Liver (tissue), 9 donors: Measurements from ENCODE around the gene PEX6. TPM values are rescaled to one million over a fixed set of nuclear protein-coding genes. Genes with fewer than 3 reads are reported as not detected.

Source experiments
- DNase-seq: peaks from one replicate; pipeline ENCODE4 v3.0.0-alpha.2; 2017; ENCODE audit warnings: low spot score
- H3K27ac ChIP-seq, 2 donors: one replicate each; pipeline ENCODE4 v1.7.0; 2013; ENCODE audit warnings: inconsistent platforms in 2 of 2, low read length in 2 of 2, control low read depth in 1 of 2, low read depth in 1 of 2, mild to moderate bottlenecking in 1 of 2
- H3K27me3 ChIP-seq, 4 donors: one replicate each; pipeline versions ENCODE4 v1.6.1 to v1.7.0; 2013; ENCODE audit warnings: low read length in 3 of 4, inconsistent platforms in 1 of 4, mild to moderate bottlenecking in 1 of 4, moderate library complexity in 1 of 4; ENCODE audit not compliant: control insufficient read depth in 4 of 4, insufficient read depth in 4 of 4
- H3K36me3 ChIP-seq, 4 donors: one replicate each; pipeline versions ENCODE4 v1.6.1 to v1.7.0; 2013; ENCODE audit warnings: low read length in 3 of 4, mild to moderate bottlenecking in 3 of 4, low read depth in 1 of 4, moderate library complexity in 1 of 4; ENCODE audit not compliant: control insufficient read depth in 4 of 4, insufficient read depth in 3 of 4
- H3K4me1 ChIP-seq, 4 donors: one replicate each; pipeline versions ENCODE4 v1.6.1 to v1.7.0; 2013; ENCODE audit warnings: low read length in 3 of 4, mild to moderate bottlenecking in 3 of 4, moderate library complexity in 1 of 4; ENCODE audit not compliant: control insufficient read depth in 4 of 4, insufficient read depth in 4 of 4
- H3K4me3 ChIP-seq, 3 donors: one replicate each; pipeline versions ENCODE4 v1.6.1 to v1.7.0; 2013; ENCODE audit warnings: low read length in 3 of 3, control low read depth in 1 of 3, low read depth in 1 of 3, mild to moderate bottlenecking in 1 of 3
- H3K9ac ChIP-seq, 2 donors: one replicate each; pipeline ENCODE4 v1.7.0; 2013; ENCODE audit warnings: low read length in 2 of 2, mild to moderate bottlenecking in 2 of 2, moderate library complexity in 2 of 2, control low read depth in 1 of 2, low read depth in 1 of 2
- H3K9me3 ChIP-seq, 4 donors: one replicate each; pipeline versions ENCODE4 v1.6.1 to v1.7.0; 2013; ENCODE audit warnings: low read length in 3 of 4; ENCODE audit not compliant: control insufficient read depth in 4 of 4
- ATF3 ChIP-seq: IDR thresholded peaks from 2 replicates; pipeline ENCODE4 v1.6.1; 2016; ENCODE audit warnings: antibody characterized with exemption
- EGR1 ChIP-seq, 2 donors: IDR thresholded peaks; 2 replicates each; pipeline ENCODE4 v1.6.1; 2016 to 2018; ENCODE audit warnings: antibody characterized with exemption in 2 of 2, low read depth in 2 of 2
- FOXA2 ChIP-seq: IDR thresholded peaks from 2 replicates; pipeline ENCODE4 v1.6.1; 2016; ENCODE audit warnings: antibody characterized with exemption
- GABPA ChIP-seq, 2 donors: IDR thresholded peaks in 1 of 2; conservative IDR thresholded peaks in 1 of 2; 2 replicates each; pipeline ENCODE4 v1.6.1; 2016; ENCODE audit warnings: antibody characterized with exemption in 2 of 2, mild to moderate bottlenecking in 1 of 2, moderate library complexity in 1 of 2
- HNF4A ChIP-seq, 2 donors: conservative IDR thresholded peaks; 2 replicates each; pipeline ENCODE4 v1.6.1; 2016; ENCODE audit warnings: antibody characterized with exemption in 2 of 2, mild to moderate bottlenecking in 2 of 2
- HNF4G ChIP-seq: IDR thresholded peaks from 2 replicates; pipeline ENCODE4 v1.6.1; 2016; ENCODE audit warnings: antibody characterized with exemption
- JUND ChIP-seq, 2 donors: IDR thresholded peaks; 2 replicates each; pipeline ENCODE4 v1.6.1; 2016; ENCODE audit warnings: antibody characterized with exemption in 2 of 2
- REST ChIP-seq: IDR thresholded peaks from 2 replicates; pipeline ENCODE4 v1.6.1; 2016; ENCODE audit warnings: antibody characterized with exemption, mild to moderate bottlenecking
- RXRA ChIP-seq, 2 donors: IDR thresholded peaks; 2 replicates each; pipeline ENCODE4 v1.6.1; 2017 to 2018; ENCODE audit warnings: antibody characterized with exemption in 2 of 2, mild to moderate bottlenecking in 1 of 2
- SP1 ChIP-seq: IDR thresholded peaks from 2 replicates; pipeline ENCODE4 v1.6.1; 2018; ENCODE audit warnings: antibody characterized with exemption, mild to moderate bottlenecking
- TAF1 ChIP-seq: conservative IDR thresholded peaks from 2 replicates; pipeline ENCODE4 v1.6.1; 2016; ENCODE audit warnings: antibody characterized with exemption, mild to moderate bottlenecking
- YY1 ChIP-seq: IDR thresholded peaks from 2 replicates; pipeline ENCODE4 v1.6.1; 2016; ENCODE audit warnings: antibody characterized with exemption, mild to moderate bottlenecking
- ZBTB33 ChIP-seq: IDR thresholded peaks from 2 replicates; pipeline ENCODE4 v1.6.1; 2016; ENCODE audit warnings: antibody characterized with exemption
- WGBS: extraction: QIAGEN DNeasy Blood & Tissue Kit; methylation state at CpG from one replicate; pipeline ENCODE4 v1.1.7; 2013; 5-methylcytosine and 5-hydroxymethylcytosine counted together
- polyA plus RNA-seq, 2 donors: library from polyadenylated mRNA; stranded (reverse) in 1 of 2; unstranded in 1 of 2; fragments of 200-250 nt in 1 of 2; fragments of >200 nt in 1 of 2; fragmentation: Nextera tagmentation in 1 of 2; extraction: Ambion mirVana in 1 of 2; gene quantifications; one replicate each; pipeline versions ENCODE4 v1.2.1 to v1.2.3, GENCODE V29; 2013 to 2015
- total RNA-seq, 2 donors: library from RNA; depleted of rRNA; stranded (reverse); fragments of >200 nt; gene quantifications; one replicate each; pipeline ENCODE4 v1.2.3, GENCODE V29; 2014
- donor health status: healthy.
- donor health status: healthy.
- donor health status: healthy.
- donor health status: healthy.
- donor health status: healthy.

PEX6 gene
- total and polyA plus RNA-seq, 4 donors, result 5.4 to 20.7 (median 15.2) TPM

GRCh38 chr6:43026365-43026764, 47.4 kb upstream of the PEX6 start:
- Histone ChIP-seq H3K27me3 (no peaks in the 10 kb centered on the region), H3K9me3 (no peaks in the 10 kb centered on the region), H3K27ac (no peak overlapping the region), H3K36me3 (peaks cover 12 to 50% (median 37%) of the 10 kb centered on the region in 4 donors), H3K9ac (no peak overlapping the region), H3K4me3 (no peak overlapping the region), H3K4me1 (peaks cover 0 to 8% (median 3%) of the 10 kb centered on the region in 4 donors)
- no peak for DNase-seq
- 95% methylated on average over 5 of the region's 5 CpGs for WGBS
- TF ChIP-seq ZBTB33, result no peak
- no peak for TF ChIP-seq HNF4G
- TF ChIP-seq YY1, result no peak
- TF ChIP-seq JUND (IDR thresholded peaks at IDR 0.05), result no peak
- no peak for TF ChIP-seq HNF4A (conservative IDR thresholded peaks at IDR 0.05)
- TF ChIP-seq ATF3, result no peak
- no peak for TF ChIP-seq FOXA2

GRCh38 chr6:43024436-43024835, 45.5 kb upstream of the PEX6 start:
- DNase-seq, result no peak
- TF ChIP-seq HNF4A (conservative IDR thresholded peaks at IDR 0.05) (no peak), EGR1 (IDR thresholded peaks at IDR 0.05; ENCODE audit: low read depth in 2 of 2) (no peak)
- peaks cover 8 to 43% (median 30%) of the 10 kb centered on the region in 4 donors for H3K36me3 ChIP-seq
- no peak overlapping the region for H3K27ac ChIP-seq
- H3K9ac ChIP-seq, result no peak overlapping the region
- WGBS, result 98% methylated on average over 2 of the region's 2 CpGs
- no peaks in the 10 kb centered on the region for H3K9me3 ChIP-seq
- H3K4me3 ChIP-seq, result no peak overlapping the region
- H3K27me3 ChIP-seq, result no peaks in the 10 kb centered on the region
- peaks cover 2 to 13% (median 9%) of the 10 kb centered on the region in 4 donors for H3K4me1 ChIP-seq

GRCh38 chr6:43021270-43022047, 42.5 kb upstream of the PEX6 start, which contains the start of gene RRP36:
RRP36 (plus strand) TSS chr6:43021623; CDS start chr6:43021655, 32 bp downstream.
- Histone ChIP-seq H3K36me3 (peaks cover 0 to 41% (median 24%) of the 10 kb centered on the region in 4 donors), H3K27ac (peak within 1 kb of the TSS; percentile 86 to 95), H3K4me1 (peaks cover 2 to 13% (median 11%) of the 10 kb centered on the region in 4 donors), H3K9me3 (no peaks in the 10 kb centered on the region), H3K4me3 (peak within 1 kb of the TSS; percentile 92 to 100 (median 94)), H3K9ac (peak within 1 kb of the TSS; percentile 48 to 53), H3K27me3 (no peaks in the 10 kb centered on the region)
- WGBS, result 1% methylated on average over 56 of the region's 56 CpGs
- TF ChIP-seq YY1 (peak; percentile 87), ATF3 (no peak), REST (no peak), FOXA2 (no peak), SP1 (peak; percentile 9), GABPA (IDR thresholded peaks at IDR 0.05 in 1 of 2, conservative IDR thresholded peaks at IDR 0.05 in 1 of 2) (peak; percentile 67 to 89), TAF1 (no peak), RXRA (IDR thresholded peaks at IDR 0.05) (peak in 1 of 2 donors; percentile 12)
- peak; percentile 78 for DNase-seq
